Measurements from ENCODE around the gene CCSER2. TPM values are rescaled to one million over a fixed set of nuclear protein-coding genes. Genes with fewer than 3 reads are reported as not detected.

The CCSER2 gene
- total and polyA plus RNA-seq, 4 donors = 54.1 to 108 (median 66.8) TPM

DNA sequence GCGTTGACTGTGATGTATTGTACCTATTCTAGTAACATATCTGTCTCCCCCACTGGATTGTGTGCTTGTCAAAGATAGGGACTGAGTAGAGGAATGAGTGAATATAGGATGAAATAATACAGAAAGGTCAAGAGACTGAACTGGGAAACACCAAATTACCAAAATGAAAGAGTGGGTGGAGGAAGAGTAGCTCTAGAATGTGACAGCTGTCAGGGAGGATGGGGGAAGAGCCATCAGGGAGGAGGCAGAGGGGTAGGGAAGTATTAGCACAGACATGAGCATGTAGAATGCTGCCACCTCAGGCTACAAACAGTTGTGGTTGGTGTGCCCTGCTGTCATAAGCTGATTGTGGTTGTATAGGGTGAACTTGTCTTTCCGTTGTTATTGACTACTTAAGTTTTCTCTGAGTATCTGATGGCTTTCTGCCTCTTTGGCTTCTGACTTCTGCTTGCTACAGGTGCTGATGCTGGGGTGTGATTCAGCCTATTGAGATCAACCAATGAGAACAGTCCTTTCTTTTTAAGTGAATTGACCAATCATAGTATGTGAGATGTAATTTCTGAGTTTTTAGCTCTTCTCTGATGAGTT is 5.6 kb downstream of the CCSER2 start:
- Histone ChIP-seq H3K36me3 (ENCODE audit: control insufficient read depth, insufficient read depth, low read length) (no peaks in the 10 kb centered on the region), H3K4me3 (ENCODE audit: low read depth, low read length) (no peak overlapping the region), H3K27me3 (ENCODE audit: control insufficient read depth, insufficient read depth, low read length) (no peaks in the 10 kb centered on the region), H3K9me3 (ENCODE audit: control insufficient read depth, insufficient read depth, low read length) (no peaks in the 10 kb centered on the region), H3K27ac (ENCODE audit: low read depth, low read length) (no peak overlapping the region), H3K4me1 (ENCODE audit: control insufficient read depth, insufficient read depth, low read length) (peaks cover 7% of the 10 kb centered on the region)
- WGBS (ENCODE audit: insufficient coverage) = 71% methylated on average over 1 of the region's 2 CpGs
- no peak for DNase-seq (ENCODE audit: low read depth in 4 of 6, low spot score in 6 of 6)

DNA sequence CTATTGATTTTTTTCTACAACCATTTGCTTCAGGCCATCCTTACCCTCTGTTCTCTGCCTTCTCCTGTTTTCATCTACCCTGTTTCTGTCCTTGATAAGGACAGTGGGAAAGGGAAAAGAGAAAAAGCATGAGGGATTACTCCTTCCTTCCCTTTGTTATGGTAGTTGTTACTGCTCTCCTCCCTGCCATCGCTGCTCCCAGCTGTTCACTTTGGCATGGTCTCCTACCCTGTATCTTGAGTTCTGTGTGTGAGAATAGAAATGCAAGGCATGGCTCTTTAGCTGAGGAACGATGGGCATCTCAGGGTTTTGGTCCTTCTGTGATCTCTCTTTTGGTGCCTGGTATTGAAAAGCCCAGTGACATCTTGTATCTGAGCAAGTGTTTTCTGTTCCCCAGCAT is 6.4 kb downstream of the CCSER2 start:
- H3K9me3 ChIP-seq (ENCODE audit: control insufficient read depth, insufficient read depth, low read length) = no peaks in the 10 kb centered on the region
- H3K36me3 ChIP-seq (ENCODE audit: control insufficient read depth, insufficient read depth, low read length) = no peaks in the 10 kb centered on the region
- H3K4me3 ChIP-seq (ENCODE audit: low read depth, low read length) = no peak overlapping the region
- peak in 1 of 6 donors; percentile 47 for DNase-seq (ENCODE audit: low read depth in 4 of 6, low spot score in 6 of 6)
- WGBS (ENCODE audit: insufficient coverage) = no CpG with 5 or more reads among the region's 2 CpGs
- no peak overlapping the region for H3K27ac ChIP-seq (ENCODE audit: low read depth, low read length)
- H3K4me1 ChIP-seq (ENCODE audit: control insufficient read depth, insufficient read depth, low read length) = peaks cover 7% of the 10 kb centered on the region
- no peaks in the 10 kb centered on the region for H3K27me3 ChIP-seq (ENCODE audit: control insufficient read depth, insufficient read depth, low read length)

DNA sequence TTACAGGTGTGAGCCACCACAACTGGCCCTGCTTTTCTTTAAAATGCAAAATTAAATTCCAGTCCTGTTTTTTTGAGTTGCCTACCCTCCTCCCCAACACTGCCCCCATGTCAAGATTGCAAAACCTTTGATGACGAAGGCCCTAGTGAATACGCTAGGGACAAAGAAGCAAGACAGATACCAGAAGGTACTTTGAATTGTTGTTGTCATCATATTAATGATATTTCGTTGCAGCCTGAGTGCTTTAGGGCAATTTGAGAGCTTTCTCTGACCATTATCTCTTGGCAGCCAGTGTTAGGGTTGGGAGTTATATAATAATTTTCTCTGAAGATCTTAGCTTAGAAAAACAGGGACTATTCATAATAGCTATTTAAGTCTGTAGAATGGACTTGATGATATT is 7.1 kb downstream of the CCSER2 start:
- peaks cover 4% of the 10 kb centered on the region for H3K4me1 ChIP-seq (ENCODE audit: control insufficient read depth, insufficient read depth, low read length)
- H3K27ac ChIP-seq (ENCODE audit: low read depth, low read length) = no peak overlapping the region
- H3K27me3 ChIP-seq (ENCODE audit: control insufficient read depth, insufficient read depth, low read length) = no peaks in the 10 kb centered on the region
- 40% methylated on average over 1 of the region's 3 CpGs for WGBS (ENCODE audit: insufficient coverage)
- H3K36me3 ChIP-seq (ENCODE audit: control insufficient read depth, insufficient read depth, low read length) = no peaks in the 10 kb centered on the region
- H3K4me3 ChIP-seq (ENCODE audit: low read depth, low read length) = no peak overlapping the region
- DNase-seq (ENCODE audit: low read depth in 4 of 6, low spot score in 6 of 6) = no peak
- H3K9me3 ChIP-seq (ENCODE audit: control insufficient read depth, insufficient read depth, low read length) = no peaks in the 10 kb centered on the region

DNA sequence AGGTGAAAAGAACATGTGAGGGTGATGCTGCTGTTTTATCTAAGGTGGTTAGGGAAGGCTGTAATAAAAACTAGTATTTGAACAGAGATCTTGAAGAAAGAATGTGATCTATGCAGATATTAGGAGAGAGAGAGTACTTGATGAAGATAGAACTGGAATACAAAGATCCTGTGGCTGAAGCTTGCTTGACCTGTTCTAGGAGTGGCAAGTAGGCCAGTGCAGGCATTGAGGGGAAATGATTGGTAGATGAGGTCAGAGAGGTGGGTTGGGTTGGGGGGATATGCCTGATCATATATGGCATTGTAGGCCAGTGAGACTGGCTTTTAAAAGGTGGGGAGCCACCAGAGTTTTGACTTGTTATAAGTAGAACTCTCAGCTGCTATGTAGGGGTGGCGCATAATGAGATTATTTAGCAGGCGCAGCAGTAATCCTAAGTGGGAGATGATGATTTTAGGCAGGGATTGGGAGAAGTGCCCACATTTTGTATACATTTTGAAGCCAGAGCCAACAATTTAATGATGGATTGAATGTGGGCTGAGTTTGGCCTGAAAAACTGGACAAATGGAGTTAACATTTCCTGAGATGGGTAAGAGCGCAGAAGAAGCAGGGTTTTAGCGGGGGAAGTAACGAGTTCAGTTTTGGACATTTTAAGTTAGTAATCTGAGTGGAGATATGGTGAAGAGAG is 8.2 kb downstream of the CCSER2 start:
- Histone ChIP-seq H3K4me1 (ENCODE audit: control insufficient read depth, insufficient read depth, low read length) (peaks cover 3% of the 10 kb centered on the region), H3K4me3 (ENCODE audit: low read depth, low read length) (no peak overlapping the region), H3K9me3 (ENCODE audit: control insufficient read depth, insufficient read depth, low read length) (no peaks in the 10 kb centered on the region), H3K27ac (ENCODE audit: low read depth, low read length) (no peak overlapping the region), H3K27me3 (ENCODE audit: control insufficient read depth, insufficient read depth, low read length) (no peaks in the 10 kb centered on the region), H3K36me3 (ENCODE audit: control insufficient read depth, insufficient read depth, low read length) (no peaks in the 10 kb centered on the region)
- WGBS (ENCODE audit: insufficient coverage) = 95% methylated on average over 5 of the region's 5 CpGs
- no peak for DNase-seq (ENCODE audit: low read depth in 4 of 6, low spot score in 6 of 6)

DNA sequence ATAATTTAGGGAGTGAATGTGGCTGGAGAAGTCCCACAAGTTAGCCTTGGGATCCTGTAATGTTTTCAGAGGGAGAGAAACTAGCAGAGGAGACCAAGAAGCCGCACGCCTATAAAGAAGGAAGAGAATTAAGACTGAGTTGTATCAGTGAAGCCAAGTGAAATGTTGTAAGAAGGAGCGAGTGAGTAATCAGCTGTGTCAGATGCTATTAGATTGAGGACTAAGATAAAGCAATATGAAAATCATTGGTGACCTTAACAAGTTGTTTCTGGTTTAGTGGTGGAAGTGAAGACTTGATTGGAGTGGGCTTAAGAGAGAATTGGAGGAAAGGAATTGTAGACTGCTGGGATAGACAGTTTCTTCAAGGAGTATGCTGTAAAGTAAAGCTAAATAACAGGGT is 8.8 kb downstream of the CCSER2 start:
- Histone ChIP-seq H3K27ac (ENCODE audit: low read depth, low read length) (no peak overlapping the region), H3K27me3 (ENCODE audit: control insufficient read depth, insufficient read depth, low read length) (no peaks in the 10 kb centered on the region), H3K4me3 (ENCODE audit: low read depth, low read length) (no peak overlapping the region), H3K36me3 (ENCODE audit: control insufficient read depth, insufficient read depth, low read length) (no peaks in the 10 kb centered on the region), H3K4me1 (ENCODE audit: control insufficient read depth, insufficient read depth, low read length) (peaks cover 3% of the 10 kb centered on the region), H3K9me3 (ENCODE audit: control insufficient read depth, insufficient read depth, low read length) (no peaks in the 10 kb centered on the region)
- WGBS (ENCODE audit: insufficient coverage) = 89% methylated on average over 3 of the region's 3 CpGs
- DNase-seq (ENCODE audit: low read depth in 4 of 6, low spot score in 6 of 6) = no peak

DNA sequence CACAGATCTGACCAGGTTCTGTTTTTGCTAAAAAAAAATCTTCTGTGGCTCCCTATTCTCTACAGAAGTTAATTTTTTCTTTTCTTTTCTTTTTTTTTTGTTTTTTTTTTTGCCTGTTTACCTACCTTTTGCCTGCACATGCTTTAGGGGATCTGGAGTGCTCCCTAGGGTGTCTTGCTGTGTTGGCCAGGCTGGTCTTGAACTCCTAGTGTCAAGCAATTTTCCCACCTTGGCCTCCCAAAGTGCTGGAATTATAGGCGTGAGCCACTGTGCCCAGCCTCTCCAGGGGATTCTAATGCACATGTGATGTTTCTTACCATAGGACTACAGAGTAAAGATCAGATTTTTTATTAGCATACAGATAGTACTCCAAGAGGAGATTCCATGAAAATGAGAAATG is 10.6 kb downstream of the CCSER2 start:
- Histone ChIP-seq H3K4me1 (ENCODE audit: control insufficient read depth, insufficient read depth, low read length) (peaks cover 3% of the 10 kb centered on the region), H3K27ac (ENCODE audit: low read depth, low read length) (no peak overlapping the region), H3K27me3 (ENCODE audit: control insufficient read depth, insufficient read depth, low read length) (no peaks in the 10 kb centered on the region), H3K4me3 (ENCODE audit: low read depth, low read length) (no peak overlapping the region), H3K9me3 (ENCODE audit: control insufficient read depth, insufficient read depth, low read length) (no peaks in the 10 kb centered on the region), H3K36me3 (ENCODE audit: control insufficient read depth, insufficient read depth, low read length) (no peaks in the 10 kb centered on the region)
- WGBS (ENCODE audit: insufficient coverage) = no CpG with 5 or more reads among the region's 1 CpG
- DNase-seq (ENCODE audit: low read depth in 4 of 6, low spot score in 6 of 6) = no peak

DNA sequence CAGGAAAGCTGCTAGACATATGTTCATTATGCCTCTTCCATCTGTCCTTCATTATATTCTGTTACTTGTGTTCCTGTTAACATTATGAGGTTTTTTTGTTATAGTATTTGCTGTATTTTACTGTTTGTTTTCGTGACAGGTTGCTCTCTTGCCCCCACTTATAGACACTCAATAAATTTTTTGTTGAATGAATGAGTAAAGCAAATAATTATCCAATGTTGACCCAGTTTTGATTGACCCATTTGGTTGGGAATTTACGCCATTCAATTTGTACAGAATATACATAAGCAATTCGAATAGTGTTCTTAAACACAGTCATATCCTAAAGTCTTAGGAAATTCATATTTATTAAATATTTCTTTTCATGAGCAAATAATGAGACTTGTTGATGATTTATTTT is 11.8 kb downstream of the CCSER2 start:
- Histone ChIP-seq H3K4me1 (ENCODE audit: control insufficient read depth, insufficient read depth, low read length) (peaks cover 3% of the 10 kb centered on the region), H3K9me3 (ENCODE audit: control insufficient read depth, insufficient read depth, low read length) (no peaks in the 10 kb centered on the region), H3K4me3 (ENCODE audit: low read depth, low read length) (no peak overlapping the region), H3K27ac (ENCODE audit: low read depth, low read length) (no peak overlapping the region), H3K36me3 (ENCODE audit: control insufficient read depth, insufficient read depth, low read length) (no peaks in the 10 kb centered on the region), H3K27me3 (ENCODE audit: control insufficient read depth, insufficient read depth, low read length) (no peaks in the 10 kb centered on the region)
- WGBS (ENCODE audit: insufficient coverage) = no CpG with 5 or more reads among the region's 3 CpGs
- no peak for DNase-seq (ENCODE audit: low read depth in 4 of 6, low spot score in 6 of 6)

DNA sequence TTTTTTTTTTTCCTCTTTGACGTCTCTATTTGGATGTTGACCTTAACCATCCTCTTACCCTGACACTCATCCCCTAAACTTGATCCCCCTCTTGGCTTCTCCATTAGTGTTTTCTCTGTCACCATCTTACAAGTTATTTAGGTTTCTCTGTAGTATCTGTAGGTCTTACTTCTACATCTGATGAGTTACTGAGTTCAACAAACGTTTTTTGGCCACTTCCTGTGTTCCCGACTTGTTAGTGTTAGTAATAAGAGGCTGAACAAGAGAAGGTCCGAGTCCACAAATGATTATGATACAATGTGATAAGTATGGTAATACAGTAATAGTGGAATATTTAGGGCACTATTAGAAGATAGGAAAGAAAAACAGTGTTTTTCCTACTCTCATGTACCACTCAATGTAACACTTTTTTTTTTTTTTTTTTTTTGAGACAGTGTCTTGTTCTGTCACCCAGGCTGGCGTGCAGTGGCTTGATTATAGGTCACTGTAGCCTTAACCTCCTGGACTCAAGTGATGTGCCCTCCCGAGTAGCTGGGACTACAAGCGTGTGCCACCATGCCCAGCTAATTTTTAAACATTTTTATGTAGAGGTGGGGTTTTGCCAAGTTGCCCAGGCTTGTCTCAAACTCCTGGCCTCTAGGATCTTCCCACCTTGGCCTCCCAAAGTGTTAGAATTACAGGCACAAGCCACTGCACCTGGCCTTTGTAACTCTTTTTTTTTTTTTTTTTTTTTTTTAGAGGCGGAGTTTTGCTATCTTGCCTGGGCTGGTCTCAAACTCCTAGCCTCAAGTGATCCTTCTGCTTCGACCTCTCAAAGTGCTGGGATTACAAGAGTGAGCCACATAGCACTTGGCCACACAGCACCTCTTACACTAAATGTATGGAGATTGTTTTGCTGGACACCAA is 12.5 kb downstream of the CCSER2 start:
- 92% methylated on average over 3 of the region's 9 CpGs for WGBS (ENCODE audit: insufficient coverage)
- Histone ChIP-seq H3K4me3 (ENCODE audit: low read depth, low read length) (no peak overlapping the region), H3K4me1 (ENCODE audit: control insufficient read depth, insufficient read depth, low read length) (peaks cover 3% of the 10 kb centered on the region), H3K36me3 (ENCODE audit: control insufficient read depth, insufficient read depth, low read length) (no peaks in the 10 kb centered on the region), H3K27ac (ENCODE audit: low read depth, low read length) (no peak overlapping the region), H3K9me3 (ENCODE audit: control insufficient read depth, insufficient read depth, low read length) (no peaks in the 10 kb centered on the region), H3K27me3 (ENCODE audit: control insufficient read depth, insufficient read depth, low read length) (no peaks in the 10 kb centered on the region)
- no peak for DNase-seq (ENCODE audit: low read depth in 4 of 6, low spot score in 6 of 6)

DNA sequence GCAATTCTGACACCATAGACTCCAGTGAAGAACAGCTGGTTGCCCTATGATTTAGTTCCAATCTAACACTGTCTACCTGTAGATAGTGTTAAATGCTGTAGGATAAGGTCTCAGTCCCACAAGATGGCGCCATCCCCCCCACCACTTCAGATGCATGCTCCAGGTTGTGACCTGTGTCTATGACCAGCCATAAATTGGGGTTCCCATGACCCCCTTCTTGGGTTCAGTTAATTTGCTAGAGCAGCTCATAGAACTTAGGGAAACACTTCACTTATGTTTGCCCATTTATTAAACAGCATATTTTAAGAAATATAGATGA is 13.1 kb downstream of the CCSER2 start:
- Histone ChIP-seq H3K9me3 (ENCODE audit: control insufficient read depth, insufficient read depth, low read length) (no peaks in the 10 kb centered on the region), H3K27me3 (ENCODE audit: control insufficient read depth, insufficient read depth, low read length) (no peaks in the 10 kb centered on the region), H3K36me3 (ENCODE audit: control insufficient read depth, insufficient read depth, low read length) (no peaks in the 10 kb centered on the region), H3K4me1 (ENCODE audit: control insufficient read depth, insufficient read depth, low read length) (peaks cover 3% of the 10 kb centered on the region), H3K27ac (ENCODE audit: low read depth, low read length) (no peak overlapping the region), H3K4me3 (ENCODE audit: low read depth, low read length) (no peak overlapping the region)
- no CpG with 5 or more reads among the region's 1 CpG for WGBS (ENCODE audit: insufficient coverage)
- no peak for DNase-seq (ENCODE audit: low read depth in 4 of 6, low spot score in 6 of 6)
